ENCODE measurements around the gene BNIPL.
A peak's percentile ranks its signal among the peaks of the same experiment; 100 is the strongest.

BNIPL gene

GRCh38 chr1:151012684-151013471 is 23.5 kb upstream of the BNIPL start:
- Histone ChIP-seq H3K36me3 (ENCODE audit: low read depth) (peaks cover 2% of the 10 kb centered on the region), H3K27me3 (ENCODE audit: insufficient read depth, poor library complexity, severe bottlenecking) (no peaks in the 10 kb centered on the region), H3K4me3 (ENCODE audit: severe bottlenecking) (no peak overlapping the region), H3K4me1 (ENCODE audit: insufficient read depth, poor library complexity, severe bottlenecking) (peaks cover under 1% of the 10 kb centered on the region), H3K9me3 (ENCODE audit: severe bottlenecking) (no peaks in the 10 kb centered on the region), H3K27ac (ENCODE audit: poor library complexity, severe bottlenecking) (no peak overlapping the region)
- DNase-seq (ENCODE audit: low spot score) (no peak), ATAC-seq (ENCODE audit: low read depth) (no peak)
- TF ChIP-seq, protein P1, sequence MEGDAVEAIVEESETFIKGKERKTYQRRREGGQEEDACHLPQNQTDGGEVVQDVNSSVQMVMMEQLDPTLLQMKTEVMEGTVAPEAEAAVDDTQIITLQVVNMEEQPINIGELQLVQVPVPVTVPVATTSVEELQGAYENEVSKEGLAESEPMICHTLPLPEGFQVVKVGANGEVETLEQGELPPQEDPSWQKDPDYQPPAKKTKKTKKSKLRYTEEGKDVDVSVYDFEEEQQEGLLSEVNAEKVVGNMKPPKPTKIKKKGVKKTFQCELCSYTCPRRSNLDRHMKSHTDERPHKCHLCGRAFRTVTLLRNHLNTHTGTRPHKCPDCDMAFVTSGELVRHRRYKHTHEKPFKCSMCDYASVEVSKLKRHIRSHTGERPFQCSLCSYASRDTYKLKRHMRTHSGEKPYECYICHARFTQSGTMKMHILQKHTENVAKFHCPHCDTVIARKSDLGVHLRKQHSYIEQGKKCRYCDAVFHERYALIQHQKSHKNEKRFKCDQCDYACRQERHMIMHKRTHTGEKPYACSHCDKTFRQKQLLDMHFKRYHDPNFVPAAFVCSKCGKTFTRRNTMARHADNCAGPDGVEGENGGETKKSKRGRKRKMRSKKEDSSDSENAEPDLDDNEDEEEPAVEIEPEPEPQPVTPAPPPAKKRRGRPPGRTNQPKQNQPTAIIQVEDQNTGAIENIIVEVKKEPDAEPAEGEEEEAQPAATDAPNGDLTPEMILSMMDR (IDR thresholded peaks at IDR 0.05; ENCODE audit: poor library complexity, severe bottlenecking) = no peak

DNA sequence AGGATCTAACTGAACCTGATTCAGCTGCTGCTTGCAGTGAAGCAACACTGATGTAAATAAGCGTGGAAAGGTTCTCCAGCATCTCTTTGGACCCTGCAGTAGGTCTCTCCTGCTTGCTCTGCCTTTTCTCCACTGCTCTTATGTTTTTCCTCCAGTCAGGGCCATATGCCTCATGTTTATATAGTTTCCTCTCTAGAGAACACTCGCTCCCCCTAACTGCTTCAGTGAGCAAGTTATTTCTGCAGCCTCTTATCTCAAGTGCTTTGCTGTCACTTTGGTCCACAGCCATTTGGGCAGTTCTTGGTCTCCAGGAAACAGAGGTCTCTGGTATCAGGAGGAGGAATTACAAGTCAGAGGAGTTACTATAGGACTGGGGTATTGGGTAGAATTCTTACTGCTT is 22.9 kb upstream of the BNIPL start:
- DNase-seq (ENCODE audit: low spot score) (no peak), ATAC-seq (ENCODE audit: low read depth) (no peak)
- H3K4me1 ChIP-seq (ENCODE audit: insufficient read depth, poor library complexity, severe bottlenecking) = no peaks in the 10 kb centered on the region
- no peaks in the 10 kb centered on the region for H3K9me3 ChIP-seq (ENCODE audit: severe bottlenecking)
- TF ChIP-seq, protein P1 (IDR thresholded peaks at IDR 0.05; ENCODE audit: poor library complexity, severe bottlenecking) = no peak
- no peak overlapping the region for H3K27ac ChIP-seq (ENCODE audit: poor library complexity, severe bottlenecking)
- H3K4me3 ChIP-seq (ENCODE audit: severe bottlenecking) = no peak overlapping the region
- H3K36me3 ChIP-seq (ENCODE audit: low read depth) = peaks cover 8% of the 10 kb centered on the region
- H3K27me3 ChIP-seq (ENCODE audit: insufficient read depth, poor library complexity, severe bottlenecking) = no peaks in the 10 kb centered on the region

DNA sequence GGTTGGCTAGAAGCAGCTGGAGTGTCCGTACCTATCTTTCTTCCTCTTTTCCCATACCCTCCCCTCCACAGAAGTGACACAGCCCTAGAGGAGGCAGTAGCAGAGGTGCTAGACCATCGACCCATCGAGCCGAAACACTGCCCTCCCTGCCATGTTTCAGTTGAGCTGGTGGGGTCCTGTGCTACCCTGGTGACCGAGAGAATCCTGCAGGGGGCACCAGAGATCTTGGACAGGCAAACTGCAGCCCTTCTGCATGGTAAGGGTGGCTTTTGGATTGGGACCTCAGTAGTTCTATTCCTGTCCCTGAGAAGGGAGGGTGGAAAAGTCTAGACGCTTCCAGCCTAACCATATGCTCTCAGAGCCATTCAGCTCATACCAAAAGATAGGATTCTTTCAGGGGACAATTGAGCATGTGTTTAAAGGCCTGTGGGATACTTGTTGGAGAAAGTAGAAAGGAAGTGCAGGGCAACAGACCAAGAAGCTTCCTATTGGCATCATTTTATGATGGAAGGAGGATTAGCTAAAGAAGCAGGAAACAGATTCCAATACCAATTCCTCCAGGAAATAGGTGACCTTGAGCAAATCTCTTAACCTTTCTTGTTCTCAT is 11.7 kb upstream of the BNIPL start:
- ATAC-seq (ENCODE audit: low read depth) (peak; percentile 68), DNase-seq (ENCODE audit: low spot score) (no peak)
- Histone ChIP-seq H3K27me3 (ENCODE audit: insufficient read depth, poor library complexity, severe bottlenecking) (no peaks in the 10 kb centered on the region), H3K4me3 (ENCODE audit: severe bottlenecking) (no peak overlapping the region), H3K9me3 (ENCODE audit: severe bottlenecking) (no peaks in the 10 kb centered on the region), H3K4me1 (ENCODE audit: insufficient read depth, poor library complexity, severe bottlenecking) (no peaks in the 10 kb centered on the region), H3K36me3 (ENCODE audit: low read depth) (peaks cover 25% of the 10 kb centered on the region), H3K27ac (ENCODE audit: poor library complexity, severe bottlenecking) (no peak overlapping the region)
- TF ChIP-seq, protein P1 (IDR thresholded peaks at IDR 0.05; ENCODE audit: poor library complexity, severe bottlenecking) = peak; percentile 62

GRCh38 chr1:151026460-151026859 is 9.9 kb upstream of the BNIPL start:
- no peak overlapping the region for H3K27ac ChIP-seq (ENCODE audit: poor library complexity, severe bottlenecking)
- no peak for DNase-seq (ENCODE audit: low spot score)
- ATAC-seq (ENCODE audit: low read depth) = no peak
- H3K36me3 ChIP-seq (ENCODE audit: low read depth) = peaks cover 32% of the 10 kb centered on the region
- H3K9me3 ChIP-seq (ENCODE audit: severe bottlenecking) = no peaks in the 10 kb centered on the region
- TF ChIP-seq, protein P1 (IDR thresholded peaks at IDR 0.05; ENCODE audit: poor library complexity, severe bottlenecking) = no peak
- H3K4me1 ChIP-seq (ENCODE audit: insufficient read depth, poor library complexity, severe bottlenecking) = no peaks in the 10 kb centered on the region
- no peak overlapping the region for H3K4me3 ChIP-seq (ENCODE audit: severe bottlenecking)
- H3K27me3 ChIP-seq (ENCODE audit: insufficient read depth, poor library complexity, severe bottlenecking) = no peaks in the 10 kb centered on the region

GRCh38 chr1:151032164-151032563 is 4.2 kb upstream of the BNIPL start:
- Histone ChIP-seq H3K27ac (ENCODE audit: poor library complexity, severe bottlenecking) (no peak overlapping the region), H3K9me3 (ENCODE audit: severe bottlenecking) (no peaks in the 10 kb centered on the region), H3K4me1 (ENCODE audit: insufficient read depth, poor library complexity, severe bottlenecking) (no peaks in the 10 kb centered on the region), H3K36me3 (ENCODE audit: low read depth) (peaks cover 34% of the 10 kb centered on the region), H3K27me3 (ENCODE audit: insufficient read depth, poor library complexity, severe bottlenecking) (no peaks in the 10 kb centered on the region), H3K4me3 (ENCODE audit: severe bottlenecking) (no peak overlapping the region)
- DNase-seq (ENCODE audit: low spot score) = no peak
- TF ChIP-seq, protein P1 (IDR thresholded peaks at IDR 0.05; ENCODE audit: poor library complexity, severe bottlenecking) = no peak
- no peak for ATAC-seq (ENCODE audit: low read depth)

Measured in RWPE2 (cell line).